Daoy (cell line): Measurements from ENCODE around the gene OR2A25. TPM values are rescaled to one million over a fixed set of nuclear protein-coding genes. Genes with fewer than 3 reads are reported as not detected.

Experiments
- DNase-seq: peaks from one replicate; pipeline ENCODE4 v3.0.0-alpha.2; 2015; ENCODE audit warnings: low read depth
- total RNA-seq: library from RNA; depleted of rRNA; stranded (reverse); fragments of >200 nt; shearing (Covaris generic); gene quantifications from 2 replicates; pipeline ENCODE4 v1.2.3, GENCODE V29; 2014; rRNA removed

Gene OR2A25
- total RNA-seq, 1 experiment from 2014 or later = not detected

DNA sequence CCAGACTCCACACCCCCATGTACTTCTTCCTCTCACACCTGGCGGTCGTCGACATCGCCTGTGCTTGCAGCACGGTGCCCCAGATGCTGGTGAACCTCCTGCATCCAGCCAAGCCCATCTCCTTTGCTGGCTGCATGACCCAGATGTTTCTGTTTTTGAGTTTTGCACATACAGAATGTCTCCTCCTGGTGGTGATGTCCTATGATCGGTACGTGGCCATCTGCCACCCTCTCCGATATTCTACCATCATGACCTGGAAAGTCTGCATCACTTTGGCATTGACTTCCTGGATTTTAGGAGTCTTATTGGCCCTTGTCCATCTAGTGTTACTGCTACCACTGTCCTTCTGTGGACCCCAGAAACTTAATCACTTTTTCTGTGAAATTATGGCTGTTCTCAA, 4.8 kb downstream of the OR2A25 start:
- DNase-seq = no peak

DNA sequence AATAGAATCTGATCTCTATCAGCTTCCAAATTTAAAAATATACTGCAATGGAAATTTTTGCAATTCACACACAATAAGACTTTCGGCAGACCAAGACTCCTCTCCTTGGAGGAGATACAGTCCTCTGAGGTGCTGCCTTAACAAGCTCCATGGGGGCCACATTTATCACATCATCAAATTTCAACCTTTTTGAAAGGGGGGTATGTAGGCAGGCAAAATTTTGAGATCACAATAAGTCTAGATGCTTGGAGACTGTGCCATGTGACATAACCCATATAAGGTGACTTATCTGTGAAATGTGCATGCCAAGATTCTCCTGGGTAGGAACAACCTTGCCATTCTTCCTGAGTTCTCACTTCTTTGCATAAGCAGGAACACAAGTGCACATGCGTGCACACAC, 16.4 kb downstream of the OR2A25 start, which contains the start of gene OR2A12:
OR2A12 (plus strand) TSS at position 301 of the 400 bp plus-strand sequence. CDS start 8,830 bp downstream, outside the sequence.
- DNase-seq = no peak

DNA sequence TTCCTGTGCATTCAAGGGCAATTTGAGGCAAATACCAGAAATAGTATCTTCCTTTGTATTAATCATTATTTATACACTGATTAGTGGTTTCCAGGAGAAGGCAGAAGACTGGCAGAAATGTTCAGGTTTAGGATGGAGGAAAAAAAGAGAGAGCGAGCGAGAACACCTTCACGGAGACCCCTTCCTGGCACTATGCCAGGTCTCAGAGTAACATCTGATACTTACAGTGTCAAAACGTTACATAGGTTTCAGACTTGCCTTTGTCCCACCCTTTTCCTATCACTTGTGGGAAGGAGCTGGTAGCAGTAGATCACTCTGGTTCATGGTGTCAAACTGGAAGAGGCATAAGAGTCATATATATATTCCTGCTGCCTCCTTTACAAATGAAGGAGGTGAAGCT, 17.1 kb downstream of the OR2A25 start:
- DNase-seq = no peak

DNA sequence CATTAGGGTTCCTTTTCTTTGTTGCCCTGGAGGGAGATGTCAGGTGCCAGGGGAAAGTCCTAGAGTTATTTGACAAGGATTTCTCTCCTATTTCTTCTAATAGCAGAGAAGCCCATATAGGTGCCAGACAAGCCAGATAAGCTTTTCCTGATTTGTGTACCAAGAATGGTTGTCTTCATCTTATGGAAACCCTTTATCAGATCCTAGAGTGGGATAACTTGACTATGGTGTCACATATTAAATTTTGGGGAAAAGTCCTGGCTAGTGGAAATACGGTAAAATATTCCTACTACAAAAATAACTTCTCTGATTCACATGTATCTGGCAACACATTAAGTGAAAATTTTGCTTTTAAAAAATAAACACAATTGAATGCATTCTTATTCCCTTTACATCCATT, 17.6 kb downstream of the OR2A25 start:
- DNase-seq = no peak

DNA sequence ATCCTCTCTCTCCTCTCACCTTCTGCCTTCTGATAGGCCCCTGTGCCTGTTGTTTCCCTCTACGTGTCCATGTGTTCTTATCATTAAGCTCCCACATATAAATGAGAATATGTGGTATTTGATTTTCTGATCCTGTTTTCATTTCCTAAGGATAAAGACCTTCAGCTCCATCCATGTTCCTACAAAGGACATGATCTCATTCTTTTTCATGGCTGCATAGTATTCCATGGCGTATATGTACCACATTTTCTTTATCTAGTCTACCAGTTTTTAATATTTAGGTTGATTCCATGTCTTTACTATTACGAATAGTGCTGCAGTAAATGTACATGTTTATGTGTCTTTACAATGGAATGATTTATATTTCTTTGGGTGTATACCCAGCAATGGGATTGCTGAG, 21.1 kb downstream of the OR2A25 start:
- no peak for DNase-seq

DNA sequence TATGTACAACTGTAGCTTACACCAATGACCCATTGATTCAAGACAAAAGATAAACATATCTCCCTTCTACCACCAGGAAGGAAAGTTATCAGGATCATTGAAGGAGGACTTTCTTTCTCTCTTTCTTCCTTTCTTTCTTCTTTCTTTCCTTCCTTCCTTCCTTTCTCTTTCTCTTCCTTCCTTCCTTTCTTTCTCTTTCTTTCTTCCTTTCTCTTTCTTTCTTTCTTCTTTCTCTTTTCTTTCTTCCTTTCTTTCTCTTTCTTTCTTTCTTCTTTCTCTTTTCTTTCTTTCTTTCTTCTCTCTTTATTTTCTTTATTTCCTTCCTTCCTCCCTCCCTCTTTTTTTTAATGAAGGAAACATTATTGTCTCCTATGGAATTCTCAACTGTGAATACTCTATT, 29.2 kb downstream of the OR2A25 start:
- DNase-seq = no peak

DNA sequence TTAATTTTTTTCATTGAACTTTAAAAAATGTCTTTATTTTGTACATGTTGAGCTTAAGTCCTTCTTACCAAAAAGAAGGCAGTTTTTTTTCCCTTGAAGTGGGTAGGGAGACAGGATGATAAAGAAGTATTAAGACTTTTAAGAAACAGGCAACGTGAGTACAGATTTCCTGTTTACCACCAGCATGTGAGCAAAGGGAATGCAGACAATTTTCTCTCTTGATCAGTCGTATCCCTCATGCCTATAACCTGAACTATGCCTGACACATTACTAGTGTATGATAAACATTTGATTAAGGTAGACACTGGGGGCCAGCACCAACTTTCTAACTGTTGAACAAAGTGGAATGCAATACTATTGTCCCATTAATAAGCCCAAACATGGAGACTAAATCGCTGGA, 31.0 kb downstream of the OR2A25 start:
- no peak for DNase-seq

DNA sequence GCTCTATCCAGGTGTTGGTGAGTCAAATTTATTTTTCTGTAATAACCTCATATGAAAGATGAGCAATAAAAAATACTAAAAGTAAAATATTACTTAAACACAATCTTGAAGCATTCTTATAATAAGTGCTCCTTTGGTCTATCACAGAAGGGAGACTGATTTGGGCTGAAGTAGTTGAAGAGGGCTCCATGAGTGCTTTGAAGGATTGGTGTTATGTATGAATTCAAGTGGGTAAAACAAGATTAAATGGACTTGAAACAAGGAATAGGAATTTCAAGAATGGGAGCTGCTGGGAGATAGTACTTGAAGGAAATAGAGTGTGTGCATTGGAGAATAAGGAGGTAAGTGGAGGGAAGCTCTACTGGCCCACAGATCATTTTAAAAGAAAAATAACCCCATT, 32.4 kb downstream of the OR2A25 start:
- DNase-seq = no peak

DNA sequence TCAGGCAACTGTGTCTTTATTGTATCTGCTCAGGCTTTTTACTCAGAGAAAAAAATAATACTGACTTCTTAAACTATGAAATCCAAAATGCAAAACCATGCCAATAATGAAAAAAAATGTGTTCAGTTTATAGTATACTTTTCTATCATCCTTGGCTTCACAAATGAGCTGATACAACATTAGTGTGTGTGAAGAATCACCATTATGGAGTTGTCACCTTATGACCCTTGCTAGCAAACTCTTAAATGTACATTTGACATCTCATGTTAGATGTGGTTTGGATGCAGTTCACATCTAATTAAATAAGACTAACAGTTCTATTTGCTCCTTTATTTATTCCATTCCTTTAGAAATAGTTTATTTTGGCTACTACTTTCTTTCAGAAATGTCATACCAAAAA, 35.6 kb downstream of the OR2A25 start:
- no peak for DNase-seq

DNA sequence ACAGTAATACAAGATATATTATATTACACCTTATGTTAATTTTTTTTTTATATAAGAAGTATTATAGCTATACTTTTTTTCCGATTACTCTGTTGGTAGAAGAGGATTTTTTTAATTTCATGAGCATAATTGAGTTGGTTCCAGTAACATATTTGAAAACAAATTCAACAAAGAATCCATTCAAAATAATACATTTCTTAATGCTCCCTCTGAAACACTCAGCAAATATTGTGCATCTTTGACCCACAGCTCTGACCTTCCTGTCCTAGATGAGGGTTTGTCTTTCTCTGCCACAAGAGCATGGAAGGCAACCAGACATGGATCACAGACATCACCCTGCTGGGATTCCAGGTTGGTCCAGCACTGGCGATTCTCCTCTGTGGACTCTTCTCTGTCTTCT, 39.7 kb downstream of the OR2A25 start, which contains the start of gene OR2A2:
OR2A2 (plus strand) TSS at position 301 of the 400 bp plus-strand sequence; CDS start at position 301, 0 bp downstream.
- DNase-seq = no peak

DNA sequence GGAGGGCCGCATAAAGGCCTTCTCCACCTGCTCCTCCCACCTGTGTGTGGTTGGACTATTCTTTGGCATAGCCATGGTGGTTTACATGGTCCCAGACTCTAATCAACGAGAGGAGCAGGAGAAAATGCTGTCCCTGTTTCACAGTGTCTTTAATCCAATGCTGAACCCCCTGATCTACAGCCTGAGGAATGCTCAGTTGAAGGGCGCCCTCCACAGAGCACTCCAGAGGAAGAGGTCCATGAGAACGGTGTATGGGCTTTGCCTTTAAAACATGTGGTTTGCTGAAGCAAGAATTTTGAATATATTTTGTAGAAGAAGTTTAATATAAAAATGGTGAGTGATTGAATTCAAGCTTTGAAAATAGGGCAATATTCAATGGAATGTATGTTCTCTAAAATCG, 40.7 kb downstream of the OR2A25 start:
- no peak for DNase-seq

DNA sequence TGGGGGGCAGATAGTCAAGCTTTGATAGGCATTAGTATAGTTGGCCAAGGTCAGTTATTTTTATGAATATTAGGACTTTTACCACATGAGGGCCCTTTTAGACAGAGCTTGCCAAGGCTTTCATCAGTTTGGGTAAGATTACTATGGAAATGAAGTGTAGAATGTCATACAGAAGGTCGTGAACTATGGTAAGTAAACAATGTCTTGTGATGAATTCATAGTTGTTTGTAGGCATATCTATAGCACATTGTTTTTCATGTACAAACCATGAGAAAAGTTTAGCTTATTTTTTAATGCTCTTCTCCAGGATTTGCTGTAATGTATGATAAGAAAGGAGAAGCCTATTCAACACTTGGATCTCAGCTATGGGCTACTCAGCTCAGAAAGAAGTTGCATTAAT, 44.0 kb downstream of the OR2A25 start:
- DNase-seq = no peak

DNA sequence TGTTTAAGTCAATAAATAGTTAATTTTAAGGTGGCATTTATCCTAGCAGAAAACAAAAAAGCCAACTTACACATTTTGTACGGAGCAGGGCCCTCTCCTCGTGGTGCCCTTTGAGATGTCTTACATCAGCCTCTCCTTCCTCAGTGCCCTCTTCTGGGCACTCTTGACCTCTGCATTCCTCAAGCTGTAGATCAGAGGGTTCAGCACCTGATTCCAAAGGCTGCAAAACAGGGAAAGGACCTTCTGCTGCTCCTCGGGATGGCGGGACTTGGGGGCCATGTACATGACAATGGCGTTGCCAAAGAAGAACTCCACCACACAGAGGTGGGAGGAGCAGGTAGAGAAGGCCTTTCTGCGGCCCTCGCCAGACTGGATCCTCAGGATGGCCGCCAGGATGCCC, 48.7 kb downstream of the OR2A25 start:
- no peak for DNase-seq

DNA sequence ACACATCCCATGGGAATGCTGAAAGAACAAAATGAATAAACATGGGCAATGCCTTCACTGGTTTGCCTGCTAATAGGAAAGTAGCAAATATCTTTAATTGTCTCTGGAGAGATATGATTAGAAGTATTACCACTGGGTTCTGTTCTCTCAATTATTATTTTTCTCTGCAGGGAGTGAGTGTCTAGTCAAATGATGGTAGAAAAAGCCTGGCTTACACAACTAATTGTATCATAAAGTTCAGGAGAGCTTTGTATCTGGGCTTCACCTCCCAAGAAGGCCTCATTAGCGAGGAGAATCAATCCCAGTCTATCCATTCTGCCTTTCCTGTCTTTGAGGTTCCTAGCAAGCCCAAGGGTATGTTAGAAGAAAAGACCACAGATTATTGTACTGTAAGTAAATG, 53.3 kb downstream of the OR2A25 start, which contains the start of gene OR2A14:
OR2A14 (plus strand) TSS at position 301 of the 400 bp plus-strand sequence. CDS start 5,937 bp downstream, outside the sequence.
- no peak for DNase-seq

Other genes with a start within 250 kb of the OR2A25 start
- 43.8 and 66.8 TPM in 2 replicates for gene TCAF1, start 167.6 kb upstream of the OR2A25 start, total RNA-seq
- gene OR2F2, start 134.6 kb upstream of the OR2A25 start, total RNA-seq = not detected in 2 replicates
- not detected in 2 replicates for gene OR2F1, start 115.0 kb upstream of the OR2A25 start, total RNA-seq
- not detected in 2 replicates for gene OR6B1, start 69.5 kb upstream of the OR2A25 start, total RNA-seq
- gene OR2A5, start 20.9 kb upstream of the OR2A25 start, total RNA-seq = not detected in 2 replicates
- not detected in 2 replicates for gene OR2A12, start 16.5 kb downstream of the OR2A25 start, total RNA-seq
- not detected in 2 replicates for gene OR2A2, start 39.8 kb downstream of the OR2A25 start, total RNA-seq
- gene OR2A14, start 53.4 kb downstream of the OR2A25 start, total RNA-seq = not detected in 2 replicates
- 0.09 and 0.23 TPM in 2 replicates for gene CTAGE4, start 113.7 kb downstream of the OR2A25 start, total RNA-seq
- gene ARHGEF35, start 126.0 kb downstream of the OR2A25 start, total RNA-seq = 0.95 and 3.6 TPM in 2 replicates
- gene OR2A42, start 169.8 kb downstream of the OR2A25 start, total RNA-seq = not detected in 2 replicates
- gene OR2A7, start 195.0 kb downstream of the OR2A25 start, total RNA-seq = 0.11 TPM in 1 of 2 replicates, not detected in the other
- 0.09 and 0.23 TPM in 2 replicates for gene CTAGE8, start 199.5 kb downstream of the OR2A25 start, total RNA-seq
- gene OR2A1, start 242.6 kb downstream of the OR2A25 start, total RNA-seq = 0.17 TPM in 1 of 2 replicates, not detected in the other